IPS-NIHi11 (cell line): ENCODE measurements around the gene SNX24.
A peak's percentile ranks its signal among the peaks of the same experiment; 100 is the strongest.

Experiments used
- DNase-seq: peaks from one replicate; pipeline ENCODE4 v3.0.0; 2012; ENCODE audit warnings: mixed read lengths, low spot score

SNX24 gene

DNA sequence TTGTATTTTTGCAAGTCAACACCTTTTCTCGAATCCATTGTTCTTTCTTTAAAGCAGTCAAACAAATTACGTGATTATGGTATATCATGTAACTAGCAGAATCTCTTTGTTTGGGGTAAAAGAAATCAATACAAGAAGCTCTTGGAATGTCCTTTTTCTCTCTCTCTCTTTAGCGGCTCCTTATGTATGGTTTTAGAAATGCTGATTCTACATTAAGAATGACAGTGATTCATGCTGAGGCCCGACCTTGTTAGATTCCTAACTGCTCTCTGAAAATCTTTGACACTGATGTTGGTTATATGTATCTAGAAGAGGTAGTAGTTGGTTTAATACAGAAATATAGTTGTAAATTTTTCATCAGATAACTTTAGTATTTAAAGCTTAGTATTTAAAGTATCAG is 76.4 kb downstream of the SNX24 start:
- DNase-seq = peak; percentile 43

DNA sequence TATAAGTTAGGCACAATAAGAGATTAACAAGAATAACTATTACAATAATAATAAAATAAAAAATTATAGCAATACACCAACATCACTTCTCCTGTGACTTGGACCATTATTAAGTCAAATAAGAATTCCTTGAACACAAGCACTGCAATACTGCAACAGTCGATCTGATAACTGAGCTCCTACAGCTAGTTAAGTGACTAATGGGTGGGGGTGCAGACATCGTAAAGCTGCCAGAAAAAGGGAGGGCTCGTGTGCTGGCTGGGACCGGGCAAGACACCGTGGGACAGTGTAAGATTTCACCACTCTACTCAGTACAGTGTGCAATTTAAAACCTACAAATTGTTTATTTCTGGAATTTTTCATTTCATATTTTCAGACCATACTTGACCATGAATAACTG is 78.8 kb downstream of the SNX24 start:
- no peak for DNase-seq

DNA sequence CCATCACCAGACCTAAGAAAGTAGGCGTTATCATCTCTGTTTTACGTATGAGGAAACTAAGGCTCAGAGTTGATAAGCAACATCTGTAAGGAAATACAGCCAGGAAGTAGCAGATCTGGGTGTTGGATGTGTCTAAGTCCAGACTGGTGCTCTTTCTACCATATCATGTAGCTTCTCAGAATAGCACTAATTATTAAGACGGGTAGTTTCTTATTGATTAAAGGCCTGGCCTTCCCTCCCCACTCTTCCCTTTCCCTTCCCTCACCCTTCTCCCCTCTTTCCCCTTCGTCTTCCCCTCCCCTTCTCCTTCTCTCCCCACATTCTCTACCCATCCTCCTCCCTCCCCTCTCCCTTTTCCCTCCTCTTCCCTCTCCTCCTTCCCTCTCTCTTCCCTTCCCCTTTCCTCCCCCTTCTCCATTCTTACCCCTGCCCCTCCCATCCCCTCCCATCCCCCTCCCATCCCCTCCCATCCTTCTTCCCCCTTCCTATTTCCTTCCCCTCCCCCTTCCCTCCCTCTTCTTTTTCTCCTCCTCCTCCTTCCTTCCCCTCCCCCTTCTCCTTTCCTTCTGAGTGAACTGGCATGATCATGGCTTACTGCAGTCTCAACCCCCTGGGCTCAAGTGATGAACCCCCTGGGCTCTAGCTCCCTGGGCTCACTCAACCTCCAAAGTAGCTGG is 79.4 kb downstream of the SNX24 start:
- no peak for DNase-seq

GRCh38 chr5:122929001-122929400 is 83.6 kb downstream of the SNX24 start:
- DNase-seq = no peak

DNA sequence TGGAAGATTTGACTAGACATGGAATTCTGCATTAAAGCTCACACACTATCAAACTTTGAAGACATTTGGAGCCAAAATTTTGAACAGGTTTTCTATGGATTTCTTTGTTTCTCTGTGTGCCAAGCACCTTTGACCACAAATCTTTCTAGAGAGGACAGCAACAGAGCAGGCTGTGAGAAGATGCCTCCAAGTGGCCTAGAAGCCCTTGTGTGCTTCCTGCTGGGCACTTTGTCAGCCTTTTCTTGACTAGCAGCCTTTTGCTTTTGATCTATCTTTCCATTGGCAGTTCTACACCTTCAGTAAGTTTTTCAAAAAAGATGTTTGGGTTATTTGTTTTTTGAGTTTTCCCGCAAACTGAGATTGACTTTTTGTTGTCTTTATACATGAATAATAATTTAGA is 84.6 kb downstream of the SNX24 start:
- no peak for DNase-seq

DNA sequence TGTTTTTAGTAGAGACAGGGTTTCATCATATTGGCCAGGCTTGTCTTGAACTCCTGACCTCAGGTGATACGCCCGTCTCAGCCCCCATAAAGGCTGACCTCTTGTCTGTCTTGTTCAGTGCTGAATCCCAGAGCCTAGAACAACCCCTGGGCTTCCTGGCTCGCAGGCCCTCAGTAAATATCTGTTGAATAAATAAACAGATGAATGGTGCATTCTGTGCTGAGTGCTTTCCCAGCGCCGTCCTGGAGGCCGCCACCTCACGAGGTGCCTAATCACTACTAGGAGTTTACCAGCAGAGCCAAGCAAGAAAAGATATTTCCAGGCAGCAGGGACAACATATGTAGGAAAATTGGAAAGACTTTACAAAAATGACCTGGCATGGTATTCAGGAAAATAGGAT is 88.5 kb downstream of the SNX24 start:
- DNase-seq = no peak

- no peak for DNase-seq
Observed at GRCh38 chr5:122936088-122936487, 90.7 kb downstream of the SNX24 start.

DNA sequence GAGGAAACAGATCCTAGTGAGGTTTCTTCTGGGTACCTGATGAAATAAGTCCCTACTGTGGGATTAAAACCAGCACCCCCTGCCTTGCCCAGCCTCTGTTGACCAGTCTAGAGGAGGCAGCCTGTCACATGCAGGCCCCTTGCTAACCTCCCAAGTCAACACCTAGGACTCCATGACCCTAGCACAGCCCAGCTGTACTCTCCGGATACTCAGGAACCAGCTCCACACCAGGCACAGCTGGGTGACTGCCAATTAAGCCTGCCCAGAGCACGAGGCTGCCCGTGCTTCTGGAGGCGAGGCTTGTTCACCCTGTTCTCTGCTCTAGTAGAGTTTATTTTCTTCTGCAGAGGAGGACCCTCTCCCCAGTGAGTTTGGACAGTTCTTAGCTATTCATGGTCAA is 92.5 kb downstream of the SNX24 start:
- no peak for DNase-seq

DNA sequence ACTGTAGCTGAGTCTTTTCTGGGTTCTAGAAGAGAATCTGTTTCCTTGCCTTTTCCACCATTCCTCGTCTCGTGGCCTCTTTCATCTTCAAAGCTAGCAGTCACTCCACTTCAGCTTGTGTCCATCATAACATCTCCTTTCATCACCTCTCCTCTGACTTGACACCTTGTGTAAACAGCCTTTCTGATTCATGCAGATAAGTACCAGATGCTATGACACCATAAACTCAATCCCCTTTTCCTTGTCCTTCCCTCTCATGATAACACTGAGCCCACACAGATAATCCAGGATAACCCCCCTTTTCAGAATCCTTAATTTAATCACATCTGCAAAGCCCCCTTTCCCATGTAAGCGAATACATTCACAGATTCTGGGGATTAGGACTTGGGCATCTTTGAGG is 95.5 kb downstream of the SNX24 start:
- DNase-seq = no peak

GRCh38 chr5:122941737-122942136 is 96.3 kb downstream of the SNX24 start:
- DNase-seq = no peak

- no peak for DNase-seq
Observed at GRCh38 chr5:122942164-122942914, 96.9 kb downstream of the SNX24 start.

DNA sequence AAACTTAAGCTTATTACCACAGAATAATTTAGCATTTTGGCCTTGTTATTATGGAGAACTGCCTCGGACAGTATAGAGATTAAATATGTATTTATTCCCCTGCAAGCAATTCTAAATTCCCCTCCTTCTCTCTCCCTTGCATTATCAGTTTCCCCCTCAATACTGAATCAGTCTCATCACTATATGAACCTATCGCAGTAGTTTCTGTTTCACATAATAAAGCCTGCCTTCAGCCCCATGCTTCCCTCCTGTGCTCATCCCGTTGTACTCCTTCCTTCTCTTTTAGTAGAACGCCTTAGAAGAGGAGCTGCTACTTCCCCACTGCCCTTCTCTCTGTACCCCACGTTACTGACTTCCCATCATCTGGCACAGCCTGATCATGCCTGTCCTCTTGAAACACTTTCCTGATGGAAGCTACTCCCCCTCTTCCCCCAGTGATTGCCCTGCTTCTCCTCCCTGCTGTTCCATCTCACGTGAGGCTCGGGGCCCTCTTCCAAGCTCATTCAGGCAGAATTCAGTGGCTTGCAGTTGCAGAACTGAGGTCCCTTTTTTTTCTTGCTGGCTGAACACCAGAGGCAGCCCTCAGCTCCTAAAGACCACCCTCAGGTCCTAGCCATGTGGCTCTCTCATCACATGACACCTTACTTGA is 97.8 kb downstream of the SNX24 start:
- no peak for DNase-seq

DNA sequence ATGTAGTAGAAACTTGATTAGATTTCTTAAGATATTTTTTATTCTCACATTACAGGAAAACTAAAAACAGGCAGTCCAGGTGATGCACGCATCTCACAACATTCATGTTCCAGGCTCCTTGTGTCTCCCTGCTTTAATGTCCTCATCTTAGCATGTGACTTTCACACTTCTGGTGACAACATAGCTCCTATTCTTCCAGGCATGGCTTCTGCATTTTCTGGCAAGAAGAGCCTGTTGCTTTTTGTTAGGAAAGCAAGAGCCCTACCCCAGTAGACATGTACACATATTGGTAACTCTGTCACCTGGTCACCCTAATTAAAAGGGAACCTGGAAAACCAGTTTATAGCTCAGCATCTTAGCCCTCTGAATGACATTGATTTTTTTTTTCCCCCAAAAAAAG is 98.6 kb downstream of the SNX24 start:
- no peak for DNase-seq

DNA sequence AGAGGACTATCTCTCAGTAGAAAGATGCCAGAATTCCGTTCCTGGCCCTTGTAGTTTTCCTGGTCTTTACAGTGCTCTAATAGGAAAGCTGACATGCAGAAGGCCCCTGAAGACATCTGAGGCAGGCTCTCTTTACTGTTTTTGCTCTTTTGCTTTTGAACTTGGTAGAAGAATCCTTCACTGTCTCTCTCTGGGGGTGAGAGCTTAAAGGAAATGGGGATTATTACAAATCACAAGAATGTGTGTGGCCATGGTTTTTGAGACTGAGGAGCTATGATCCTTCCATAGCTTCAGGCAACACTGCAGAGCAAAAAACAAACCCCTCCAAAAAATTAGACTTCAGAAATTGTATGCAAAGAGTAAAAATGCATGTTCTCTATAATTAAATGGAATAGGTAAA is 102.0 kb downstream of the SNX24 start:
- DNase-seq = no peak

GRCh38 chr5:122947772-122948171 is 102.4 kb downstream of the SNX24 start:
- no peak for DNase-seq

DNA sequence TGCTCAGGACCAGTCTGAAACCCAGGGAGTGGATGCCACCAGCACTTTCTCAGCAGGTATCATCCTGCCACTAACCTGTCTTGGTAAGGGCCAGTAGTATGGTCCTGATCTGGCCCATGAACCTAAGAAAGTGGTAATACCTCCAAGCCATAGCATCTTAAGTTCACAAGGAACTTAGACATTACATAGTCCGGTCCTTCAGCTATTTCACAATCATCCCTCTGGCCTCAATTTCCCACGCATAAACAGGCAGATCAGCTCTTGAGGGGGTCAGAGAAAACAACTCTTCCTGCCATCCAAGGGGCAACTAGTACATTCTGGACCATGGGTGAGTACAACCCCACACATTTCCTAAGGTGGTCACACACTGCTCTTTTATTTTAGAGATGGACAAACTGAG is 102.9 kb downstream of the SNX24 start:
- no peak for DNase-seq

DNA sequence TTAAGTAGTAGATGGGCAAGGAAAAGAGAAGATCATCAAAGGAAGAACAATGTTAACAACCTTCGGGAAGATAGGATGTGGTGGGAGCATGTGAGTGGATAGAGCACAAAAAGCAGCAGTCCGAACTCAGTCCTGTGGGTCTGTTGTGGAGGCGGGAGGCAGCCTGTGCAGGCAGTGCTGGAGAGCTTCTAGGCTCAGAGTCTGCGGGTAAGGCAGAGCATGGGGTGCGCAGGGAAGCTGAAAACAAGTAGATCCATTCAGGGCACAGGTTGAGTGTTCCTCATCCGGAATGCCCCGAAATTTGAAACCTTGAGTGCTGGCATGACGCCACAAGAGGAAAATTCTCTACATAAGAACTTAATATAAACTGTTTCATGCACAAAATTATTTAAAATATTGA is 106.2 kb downstream of the SNX24 start:
- DNase-seq = no peak

GRCh38 chr5:122954719-122955118 is 109.3 kb downstream of the SNX24 start:
- no peak for DNase-seq

- no peak for DNase-seq
Observed at GRCh38 chr5:122957457-122957856, 112.0 kb downstream of the SNX24 start.

- DNase-seq = no peak
Observed at GRCh38 chr5:122959740-122960445, 114.5 kb downstream of the SNX24 start.

GRCh38 chr5:122963305-122963704 is 117.9 kb downstream of the SNX24 start:
- no peak for DNase-seq

- no peak for DNase-seq
Observed at GRCh38 chr5:122965111-122965510, 119.7 kb downstream of the SNX24 start.

DNA sequence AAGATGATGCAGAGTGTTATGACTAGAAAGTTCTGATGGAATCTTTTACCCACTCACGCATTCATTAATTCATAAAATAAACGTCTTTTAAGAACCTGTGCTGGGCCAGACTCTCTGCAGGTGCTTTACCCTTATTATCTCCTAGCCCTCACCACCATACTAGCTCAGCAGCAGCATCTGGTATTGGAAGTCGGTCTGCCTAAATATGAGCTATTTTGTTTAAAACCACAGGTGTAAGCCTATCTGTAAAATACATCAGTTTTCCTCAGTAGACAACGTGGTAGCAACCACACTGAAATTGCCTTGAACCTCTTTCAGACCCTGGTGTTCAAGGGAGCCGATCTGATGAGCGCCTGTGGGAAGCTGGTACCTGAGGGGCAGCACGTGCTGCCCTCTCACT is 121.7 kb downstream of the SNX24 start:
- DNase-seq = no peak
